ENCODE data around the gene ZNF385A. TPM values are rescaled to one million over a fixed set of nuclear protein-coding genes. Genes with fewer than 3 reads are reported as not detected.

Gene ZNF385A
- total and polyA plus RNA-seq, 2 of the 13 experiments (the other 11 are each of a cell fraction or from before 2014, with no cell fraction given), result 0.44 to 0.67 TPM

GRCh38 chr12:54360717-54361456, 23.6 kb downstream of the ZNF385A start (continued):
- TF ChIP-seq ZKSCAN8 (CRISPR knock-in tag; IDR thresholded peaks at IDR 0.05; ENCODE audit: borderline replicate concordance), result no peak
- TF ChIP-seq ZBTB49 (CRISPR knock-in tag; IDR thresholded peaks at IDR 0.05; ENCODE audit: borderline replicate concordance), result no peak
- TF ChIP-seq ZNF24 (IDR thresholded peaks at IDR 0.05), result no peak
- no peak for TF ChIP-seq HIVEP1 (CRISPR knock-in tag; IDR thresholded peaks at IDR 0.05)
- TF ChIP-seq MNT (IDR thresholded peaks at IDR 0.05), result no peak
- TF ChIP-seq PBX3 (CRISPR knock-in tag; IDR thresholded peaks at IDR 0.05; ENCODE audit: borderline replicate concordance), result no peak
- TF ChIP-seq KLF12 (CRISPR knock-in tag; IDR thresholded peaks at IDR 0.05; ENCODE audit: borderline replicate concordance), result no peak
- TF ChIP-seq RELA (CRISPR knock-in tag; IDR thresholded peaks at IDR 0.05), result no peak
- TF ChIP-seq TFDP2 (CRISPR knock-in tag; IDR thresholded peaks at IDR 0.05), result peak; percentile 48; the same call in 1 of the 2 replicates
- TF ChIP-seq HIC2 (CRISPR knock-in tag; IDR thresholded peaks at IDR 0.05; ENCODE audit: low read depth), result peak; percentile 40; the same call in 1 of the 2 replicates
- no peak for TF ChIP-seq ZNF572 (CRISPR knock-in tag; IDR thresholded peaks at IDR 0.05)
- TF ChIP-seq ZFP1 (CRISPR knock-in tag; IDR thresholded peaks at IDR 0.05), result 0 out of 2 replicates have a peak, but pooled peaks have one; percentile 37
- TF ChIP-seq HOXD1 (CRISPR knock-in tag; IDR thresholded peaks at IDR 0.05), result no peak
- no peak for TF ChIP-seq MIXL1 (CRISPR knock-in tag; IDR thresholded peaks at IDR 0.05)
- TF ChIP-seq ZNF589 (CRISPR knock-in tag; conservative IDR thresholded peaks at IDR 0.05), result no peak
- TF ChIP-seq U2AF2 (IDR thresholded peaks at IDR 0.05; ENCODE audit: low read depth, low read length), result no peak
- TF ChIP-seq NR1H2 (CRISPR knock-in tag; IDR thresholded peaks at IDR 0.05; ENCODE audit: borderline replicate concordance, low read depth), result no peak
- TF ChIP-seq SMARCE1 (IDR thresholded peaks at IDR 0.05; ENCODE audit: borderline replicate concordance), result no peak
- no peak for TF ChIP-seq NR2F2 (IDR thresholded peaks at IDR 0.05; ENCODE audit: borderline replicate concordance, low read depth)
- TF ChIP-seq SYNCRIP (IDR thresholded peaks at IDR 0.05; ENCODE audit: insufficient read depth, low read depth, low read length), result no peak
- TF ChIP-seq STAG1 (CRISPR knock-in tag; IDR thresholded peaks at IDR 0.05), result peak; percentile 99

All from HepG2 (cell line).